Hematopoietic multipotent progenitor cell treated with erythropoietin and hydrocortisone succinate and interleukin-3 and kit ligand, for 4 days (in vitro differentiated cells): ENCODE results near the gene TBC1D24.

Source experiments
- DNase-seq: peaks from one replicate; pipeline ENCODE4 v3.0.0-alpha.2; 2015

The TBC1D24 gene

GRCh38 chr16:2483939-2484897 is 9.3 kb downstream of the TBC1D24 start:
- no peak for DNase-seq

- no peak for DNase-seq
Measured at GRCh38 chr16:2484898-2485508, 10.1 kb downstream of the TBC1D24 start.

DNA sequence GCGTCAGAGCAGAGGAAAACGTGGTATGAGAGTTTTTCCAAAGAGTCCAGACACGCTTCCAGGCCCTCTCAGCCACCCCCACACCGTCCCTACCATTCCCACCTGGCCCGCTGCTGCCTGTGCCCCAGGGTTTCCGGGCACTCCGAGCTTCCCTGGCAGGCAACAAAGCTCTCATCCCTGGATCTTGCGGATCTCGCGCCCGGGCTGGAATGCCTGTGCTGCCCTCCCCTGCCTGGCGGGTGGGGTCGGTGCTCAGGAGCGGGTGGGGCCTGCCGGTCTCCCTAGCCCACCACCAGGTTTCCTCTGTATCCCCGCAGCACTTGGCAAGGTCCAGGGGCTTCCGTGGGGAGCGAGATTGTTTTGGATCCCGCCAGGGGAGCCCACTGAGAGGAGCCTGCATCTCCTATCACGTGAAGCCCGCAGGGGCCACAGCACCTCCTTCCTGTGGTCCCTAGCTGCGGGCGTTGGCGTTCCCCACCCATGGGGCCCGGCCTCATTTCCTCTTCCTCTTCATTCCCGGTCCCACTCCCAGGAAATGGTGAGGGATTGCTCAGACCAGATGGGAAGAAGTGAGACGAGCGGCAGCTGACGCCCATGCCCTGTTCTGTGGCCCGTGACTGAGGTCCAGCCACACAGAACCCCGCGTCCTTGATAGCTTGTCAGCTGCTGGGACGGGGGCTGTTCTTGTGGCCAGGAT is 11.0 kb downstream of the TBC1D24 start:
- no peak for DNase-seq

DNA sequence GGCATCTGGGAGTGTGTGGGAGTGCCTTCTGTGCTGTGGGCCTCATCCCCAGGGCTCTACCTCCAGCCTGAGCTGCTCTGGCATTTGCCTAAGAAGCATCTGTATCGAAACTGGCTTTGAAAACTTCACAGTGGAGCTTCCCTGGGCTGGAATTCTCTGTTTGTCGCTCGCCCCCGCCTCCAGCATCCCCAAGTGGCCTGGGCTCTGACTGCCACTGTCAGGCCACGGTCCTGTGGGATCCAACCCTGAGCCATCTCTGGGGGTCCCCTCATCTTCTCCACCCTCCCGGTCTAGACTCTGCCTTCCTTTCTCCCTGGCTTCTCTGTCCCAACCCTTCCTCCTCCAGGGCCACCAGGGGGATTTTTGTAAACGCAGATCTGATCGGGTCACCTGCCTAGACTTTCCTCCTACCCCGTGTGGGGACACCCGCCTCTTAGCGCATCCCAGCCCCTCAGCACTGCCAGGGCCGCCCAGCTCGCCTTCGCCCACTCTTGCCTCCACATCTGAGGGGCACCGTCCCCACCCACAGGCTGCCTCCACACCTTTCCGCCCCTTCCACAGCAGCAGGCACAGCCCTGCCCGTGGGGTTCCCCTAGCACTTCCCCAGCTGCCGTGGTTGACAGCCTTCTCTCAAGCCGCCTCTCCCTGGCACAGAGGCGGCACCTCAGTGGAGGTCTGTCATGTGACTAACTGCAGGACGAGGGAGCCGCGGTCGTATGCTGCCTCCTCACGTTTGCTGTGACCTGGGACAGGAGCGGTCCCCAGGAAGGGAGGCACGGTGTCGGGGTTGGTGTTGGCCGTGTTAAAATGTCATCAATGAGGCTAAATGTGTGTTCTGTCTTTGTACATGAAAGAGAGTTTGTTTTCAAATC is 12.0 kb downstream of the TBC1D24 start:
- peak; percentile 90 for DNase-seq

GRCh38 chr16:2487517-2487842 is 12.6 kb downstream of the TBC1D24 start:
- DNase-seq: no peak

DNA sequence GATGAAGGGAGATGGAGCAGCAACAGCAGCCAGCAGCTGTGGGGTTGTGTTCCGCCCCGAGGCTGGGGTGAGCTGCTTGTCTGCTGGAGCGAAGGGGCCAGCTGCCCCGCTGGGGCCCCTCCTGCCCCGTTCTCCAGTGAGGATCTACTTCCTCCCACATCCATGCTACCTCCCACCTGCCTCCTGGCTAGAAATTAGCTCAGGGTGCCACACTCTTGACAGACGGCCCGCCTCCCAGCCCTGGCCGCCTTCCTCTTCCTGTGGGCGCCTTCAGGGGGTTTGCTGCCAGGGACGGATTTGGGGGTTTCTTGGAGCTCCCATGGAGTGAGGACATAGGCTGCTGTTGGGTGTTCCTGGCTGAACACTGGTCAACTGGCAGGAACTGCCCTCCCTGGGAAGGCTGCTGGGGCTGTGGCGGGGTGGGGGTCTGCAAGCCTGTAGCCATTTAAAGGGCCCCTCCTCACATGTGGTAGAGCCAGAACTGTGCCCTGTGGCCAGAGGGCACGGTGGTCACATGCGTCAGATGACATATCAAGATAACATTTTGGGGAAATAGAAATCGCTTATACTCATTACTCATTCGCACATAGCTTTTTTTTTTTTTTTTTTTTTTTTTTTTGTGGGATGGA is 13.1 kb downstream of the TBC1D24 start:
- DNase-seq: peak; percentile 90

DNA sequence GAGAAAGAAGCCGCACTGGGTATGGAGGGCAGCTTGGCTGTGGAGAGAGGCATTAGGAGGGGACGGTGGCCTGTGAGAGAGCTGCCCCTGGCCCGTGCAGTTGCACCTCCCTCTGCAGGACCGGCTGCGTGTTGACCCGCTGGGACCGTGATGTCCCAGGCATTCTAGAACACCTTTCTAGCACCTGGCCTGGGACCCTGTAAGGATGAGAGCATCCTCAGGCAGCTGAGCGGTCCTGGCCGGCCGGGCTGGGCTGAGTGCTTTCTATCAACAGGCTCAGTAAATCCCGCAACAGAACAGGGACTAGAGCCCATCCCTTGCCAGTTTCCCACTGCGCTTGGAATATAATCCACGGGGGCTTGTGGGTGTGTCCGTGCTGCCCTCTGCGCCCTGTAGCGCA is 14.7 kb downstream of the TBC1D24 start:
- no peak for DNase-seq

DNA sequence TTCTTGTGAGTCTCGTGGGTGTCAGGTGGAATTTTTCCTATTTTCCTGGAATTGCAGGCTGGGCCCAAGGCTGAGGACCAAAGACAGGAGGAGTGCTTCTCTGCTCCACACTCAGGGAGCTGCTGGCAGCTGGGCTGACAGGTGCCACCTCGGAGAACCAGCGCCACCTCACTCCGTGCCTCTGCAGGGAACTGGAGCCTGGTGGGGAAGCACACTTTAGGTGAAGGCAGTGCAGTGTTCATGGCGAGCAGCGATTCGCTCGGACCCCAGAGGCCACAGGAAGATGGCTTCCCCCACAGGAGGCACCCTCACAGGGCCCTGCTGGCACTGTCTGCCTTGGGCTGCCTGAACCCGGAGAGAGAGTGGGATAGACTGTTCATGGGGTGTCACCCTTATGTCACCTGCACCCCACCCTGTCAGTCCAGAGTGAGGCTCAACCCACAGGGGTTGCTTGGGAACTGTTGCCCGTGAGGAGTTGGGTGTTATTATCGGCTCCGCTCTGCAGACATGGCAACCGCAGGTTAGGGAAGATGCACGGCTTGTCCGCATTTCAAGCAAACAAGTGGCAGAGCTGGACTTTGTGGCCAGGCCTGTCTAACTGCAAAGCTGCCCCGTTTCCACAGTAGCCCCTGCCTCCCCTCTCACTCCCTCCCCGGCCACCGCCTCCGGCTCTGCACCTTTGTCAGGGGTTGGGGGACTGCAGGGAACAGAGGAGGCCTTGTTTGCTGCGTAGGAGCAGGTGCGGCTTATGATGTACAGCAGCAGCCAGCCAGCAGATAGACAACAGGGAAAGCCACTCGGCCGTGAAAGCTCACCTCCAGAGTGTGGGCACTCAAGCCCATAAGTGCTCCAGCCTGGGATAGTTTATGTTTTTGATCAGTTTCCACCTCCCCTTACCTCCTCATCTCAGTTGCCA is 15.5 kb downstream of the TBC1D24 start:
- DNase-seq: no peak

GRCh38 chr16:2492292-2492691 is 17.4 kb downstream of the TBC1D24 start:
- no peak for DNase-seq

DNA sequence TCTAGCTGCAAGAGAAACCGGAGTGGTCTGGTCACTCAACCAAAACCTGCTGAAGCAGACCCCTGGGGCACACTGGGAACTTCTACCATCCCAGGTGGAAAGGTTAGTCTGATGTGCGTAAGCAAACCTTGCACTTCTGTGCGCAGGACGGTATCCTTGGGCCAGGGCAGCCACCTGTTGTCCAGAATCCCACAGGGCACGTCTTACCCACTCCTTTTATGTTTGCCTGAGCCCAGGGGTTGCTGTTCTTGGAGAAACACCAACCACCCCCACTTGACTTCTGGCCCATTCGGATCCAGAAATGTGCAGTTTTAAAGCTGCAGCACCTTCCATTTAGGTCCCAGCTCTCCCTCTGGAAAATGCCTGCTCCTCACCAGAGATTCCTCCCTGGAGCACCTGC is 18.7 kb downstream of the TBC1D24 start:
- DNase-seq: no peak

DNA sequence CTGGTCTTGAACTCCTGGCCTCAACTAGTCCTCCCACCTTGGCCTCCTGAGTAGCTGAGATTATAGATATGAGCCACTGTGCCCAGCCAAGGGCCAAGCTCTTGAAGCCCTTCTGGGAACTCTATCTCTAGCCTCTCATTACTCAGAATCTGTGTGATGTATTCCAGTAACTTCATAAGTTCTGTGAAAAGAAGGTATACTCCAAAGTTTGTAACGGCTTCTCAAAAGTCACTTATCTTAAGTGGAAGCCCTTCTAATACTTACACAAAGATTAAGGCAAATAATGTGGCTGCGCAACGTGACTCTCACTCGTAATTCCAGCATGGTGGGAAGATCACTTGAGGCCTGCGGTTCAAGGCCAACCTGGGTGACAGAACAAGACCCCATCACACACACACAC is 19.7 kb downstream of the TBC1D24 start:
- no peak for DNase-seq

- no peak for DNase-seq
Measured at GRCh38 chr16:2495041-2495440, 20.1 kb downstream of the TBC1D24 start.

- no peak for DNase-seq
Measured at GRCh38 chr16:2496223-2497115, 21.5 kb downstream of the TBC1D24 start.

DNA sequence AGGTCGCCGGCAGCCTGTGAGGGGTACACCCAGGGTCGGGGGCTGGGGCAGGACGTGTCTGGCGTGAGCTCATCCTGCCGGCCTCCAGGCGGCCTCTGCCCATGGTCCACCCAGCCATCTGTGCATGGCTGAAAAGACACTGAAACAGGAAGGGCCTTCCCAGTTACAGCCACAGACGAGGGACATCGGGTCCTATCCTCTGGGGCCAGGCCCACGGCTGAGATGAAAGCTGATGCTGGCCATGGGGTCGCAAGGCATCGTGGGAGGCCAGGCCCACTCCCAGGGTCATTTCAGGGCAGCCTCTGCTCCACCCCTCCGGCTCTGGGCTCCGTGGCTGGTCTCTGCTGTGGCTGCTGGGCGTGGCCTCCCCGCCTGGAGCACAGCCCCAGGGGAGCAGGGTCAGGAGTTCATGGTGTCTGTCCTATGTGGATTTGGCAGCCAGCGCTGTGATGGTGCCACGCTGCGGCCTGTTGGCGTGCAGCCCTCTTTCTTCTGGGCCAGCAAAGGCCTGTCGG is 22.2 kb downstream of the TBC1D24 start:
- no peak for DNase-seq

DNA sequence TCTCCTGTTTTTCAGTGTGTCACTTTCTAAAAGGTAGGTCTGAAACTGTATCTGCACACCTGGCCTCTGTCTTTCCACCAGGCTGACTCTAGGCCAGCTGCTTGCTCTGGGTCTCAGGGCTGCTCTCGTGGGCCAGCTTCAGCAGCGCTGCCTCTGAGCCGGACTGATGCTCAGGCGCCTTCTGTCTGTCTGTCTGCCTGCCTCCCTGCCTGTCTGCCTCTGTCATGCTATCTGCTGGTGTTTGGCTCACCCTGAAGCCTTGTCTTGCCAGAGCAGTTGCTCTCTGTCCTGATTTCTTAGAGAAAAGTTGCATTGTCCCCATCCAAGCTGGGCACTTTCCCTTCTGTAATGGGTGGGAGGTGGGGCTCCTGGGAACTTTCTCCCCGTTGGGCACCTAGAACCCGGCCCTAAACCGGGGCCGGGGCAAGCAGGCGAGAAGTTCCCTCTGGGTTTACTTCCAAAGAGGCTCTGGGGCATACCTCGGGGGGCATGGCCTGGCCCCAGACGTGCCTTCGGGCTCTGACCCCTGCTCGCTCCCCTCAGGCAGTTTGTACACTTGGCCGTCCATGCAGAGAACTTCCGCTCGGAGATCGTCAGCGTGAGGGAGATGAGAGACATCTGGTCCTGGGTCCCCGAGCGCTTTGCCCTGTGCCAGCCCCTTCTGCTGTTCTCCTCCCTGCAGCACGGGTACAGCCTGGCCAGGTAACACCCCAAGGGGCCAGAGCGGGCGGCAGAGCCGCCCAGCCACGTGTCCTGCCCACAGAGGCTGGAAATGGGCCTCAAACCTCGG is 23.0 kb downstream of the TBC1D24 start:
- DNase-seq: no peak

- no peak for DNase-seq
Measured at GRCh38 chr16:2498531-2499253, 23.8 kb downstream of the TBC1D24 start.

GRCh38 chr16:2499454-2499853 is 24.5 kb downstream of the TBC1D24 start:
- no peak for DNase-seq

- no peak for DNase-seq
Measured at GRCh38 chr16:2499890-2500429, 25.0 kb downstream of the TBC1D24 start.
